ENCODE results near the gene PFDN4.
A peak's percentile ranks its signal among the peaks of the same experiment; 100 is the strongest.

Gene PFDN4

DNA sequence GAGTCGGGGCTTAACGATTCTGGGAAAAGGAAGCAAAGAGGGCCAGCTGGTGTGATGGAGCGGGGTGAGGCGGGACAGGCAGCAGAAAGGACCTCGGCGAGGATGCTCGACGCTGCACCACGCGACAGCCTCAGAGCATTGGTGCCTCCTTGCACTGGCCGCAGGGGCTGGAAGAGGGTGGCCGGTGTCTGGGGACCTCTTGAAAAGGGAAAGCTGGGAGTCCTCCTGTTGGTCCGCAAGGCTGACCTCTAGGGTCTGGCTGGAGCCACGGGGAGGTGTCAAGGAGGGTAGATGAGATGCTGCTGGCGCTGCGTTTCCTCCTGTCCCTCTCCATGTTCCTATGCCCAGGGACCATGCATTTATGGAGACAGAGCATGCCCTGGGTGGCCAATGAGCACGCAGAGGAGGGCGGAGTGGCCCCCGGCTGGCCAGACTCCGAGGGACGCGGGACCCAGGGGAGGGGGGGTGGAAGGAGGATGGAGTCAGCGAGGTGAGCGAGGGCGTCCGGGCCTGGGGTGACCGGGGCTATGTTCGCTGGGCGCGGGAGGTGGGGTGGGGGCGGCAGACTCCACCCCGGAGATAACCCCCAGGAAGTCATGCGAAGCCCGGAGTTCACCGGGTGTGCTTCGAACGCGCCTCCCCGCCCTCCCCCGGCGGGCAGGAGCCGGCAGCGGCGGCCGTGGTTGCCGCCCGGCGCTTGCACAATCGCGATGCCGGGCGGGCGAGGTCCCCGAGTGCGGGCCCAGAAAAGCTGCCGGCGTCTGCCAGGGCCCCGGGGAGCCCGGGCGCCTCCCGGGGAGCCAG is 34.0 kb upstream of the PFDN4 start, which contains the start of gene CYP24A1:
Gene CYP24A1, minus strand, starts transcription at position 334 of the 804 bp plus-strand sequence. CDS start 407 bp downstream, outside the sequence.
- DNase-seq: no peak

DNA sequence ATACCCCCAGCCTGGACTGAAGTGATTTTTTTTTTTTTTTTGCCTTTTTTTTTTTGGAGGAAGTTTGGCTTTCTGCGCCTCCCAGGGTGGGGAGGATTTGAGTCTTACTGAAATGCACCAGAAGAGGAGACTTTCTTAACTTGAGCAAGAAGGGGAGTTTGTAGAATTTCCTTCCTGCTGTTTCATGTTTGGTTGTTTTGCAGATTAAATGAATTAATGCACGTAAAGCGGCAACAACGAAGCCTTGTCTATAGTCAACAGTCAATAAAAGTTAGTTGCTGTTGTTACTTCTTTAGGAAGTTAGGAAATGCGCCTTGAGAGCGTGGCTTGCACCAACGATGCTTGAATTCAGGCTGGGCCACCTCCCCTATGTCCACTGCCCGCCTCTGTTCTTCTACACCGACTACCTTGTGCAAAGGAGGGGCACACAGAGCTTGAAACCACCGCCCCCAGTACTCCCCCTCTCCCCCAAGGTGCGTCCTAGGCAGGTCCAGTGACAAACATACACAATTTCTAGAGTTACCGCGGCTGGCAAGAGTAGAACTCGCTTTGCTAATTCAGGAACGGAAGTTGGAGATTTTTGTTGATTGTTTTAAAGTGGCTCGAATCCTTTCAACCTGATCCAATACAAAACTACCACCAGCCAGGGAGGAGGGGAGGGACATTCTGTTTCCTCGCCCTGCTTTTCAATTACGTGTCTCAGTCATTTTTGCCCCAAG is 33.3 kb upstream of the PFDN4 start:
- DNase-seq: no peak

DNA sequence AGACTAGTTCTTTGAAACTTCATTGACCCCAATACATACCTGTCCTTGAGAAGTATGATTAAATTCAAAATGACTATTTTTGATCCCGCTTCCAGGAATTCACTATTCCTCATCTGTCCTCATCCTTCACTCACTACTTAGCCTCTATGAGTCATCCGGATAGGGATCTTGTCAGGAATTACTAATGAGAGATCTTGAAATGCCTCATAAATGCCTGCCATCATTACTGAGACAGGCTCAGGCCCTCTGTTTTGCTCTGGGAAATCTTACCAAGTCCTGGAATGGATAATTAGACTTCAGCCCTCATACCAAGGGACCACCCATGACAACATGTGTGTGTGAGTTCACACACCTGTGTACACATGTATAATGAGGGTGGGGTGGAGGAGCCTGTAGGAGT is 31.3 kb upstream of the PFDN4 start:
- peak; percentile 73 for DNase-seq

DNA sequence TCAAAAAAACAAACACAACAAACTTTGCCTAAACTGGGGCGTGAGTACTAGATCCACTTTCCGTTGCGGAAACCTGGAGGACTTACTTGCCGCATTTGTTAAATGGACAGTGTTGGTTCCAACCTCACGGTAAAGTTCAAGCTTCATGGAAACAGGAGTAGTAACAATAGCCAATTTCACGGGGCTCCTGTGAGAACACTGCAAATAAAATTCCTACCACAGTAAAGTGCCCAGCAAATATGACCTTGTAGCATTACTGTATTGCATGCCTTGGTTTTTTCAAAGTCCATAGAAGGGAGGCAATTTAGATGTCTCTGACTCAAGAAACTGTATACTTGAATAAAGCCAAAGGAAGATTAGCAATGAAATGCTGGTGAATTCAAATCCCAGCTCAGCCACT is 30.5 kb upstream of the PFDN4 start:
- DNase-seq: no peak

DNA sequence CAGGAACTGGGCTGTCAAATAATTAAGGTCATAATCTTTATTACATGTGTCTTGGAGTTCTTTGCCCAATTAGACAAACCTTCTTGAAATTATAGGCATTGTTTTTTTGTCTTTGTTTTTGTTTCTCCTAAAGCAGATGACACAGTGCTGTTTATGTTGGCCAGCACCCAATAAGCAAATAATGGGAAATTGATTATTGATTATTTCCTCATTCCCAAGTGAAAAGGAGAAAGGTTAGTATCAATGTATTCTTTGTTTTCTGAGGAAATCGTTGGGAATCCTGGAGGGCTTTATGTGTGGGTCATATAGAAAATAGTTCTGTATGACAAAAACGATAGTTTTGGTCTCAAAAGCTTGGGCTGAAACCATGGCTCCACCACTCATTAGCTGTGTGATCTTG is 29.6 kb upstream of the PFDN4 start:
- DNase-seq: no peak

DNA sequence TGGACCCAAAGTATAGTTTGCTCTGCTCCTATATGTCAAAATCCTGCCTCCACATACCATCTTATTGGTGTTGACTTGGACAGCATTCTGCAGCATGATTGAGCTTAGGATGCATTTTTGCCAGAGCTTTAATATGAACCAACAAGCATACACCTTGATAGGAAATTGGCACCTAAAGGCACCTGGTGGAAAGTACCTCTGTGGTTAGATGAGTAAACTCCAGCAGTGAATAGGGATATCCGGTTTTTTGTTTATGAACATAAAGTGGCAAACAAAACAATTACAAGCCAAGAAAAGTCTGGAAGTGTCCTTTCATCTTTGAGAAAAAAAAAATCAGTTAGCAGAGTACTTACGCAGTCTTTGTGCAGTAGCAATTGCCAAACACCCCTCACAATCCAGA is 27.9 kb upstream of the PFDN4 start:
- DNase-seq: no peak

DNA sequence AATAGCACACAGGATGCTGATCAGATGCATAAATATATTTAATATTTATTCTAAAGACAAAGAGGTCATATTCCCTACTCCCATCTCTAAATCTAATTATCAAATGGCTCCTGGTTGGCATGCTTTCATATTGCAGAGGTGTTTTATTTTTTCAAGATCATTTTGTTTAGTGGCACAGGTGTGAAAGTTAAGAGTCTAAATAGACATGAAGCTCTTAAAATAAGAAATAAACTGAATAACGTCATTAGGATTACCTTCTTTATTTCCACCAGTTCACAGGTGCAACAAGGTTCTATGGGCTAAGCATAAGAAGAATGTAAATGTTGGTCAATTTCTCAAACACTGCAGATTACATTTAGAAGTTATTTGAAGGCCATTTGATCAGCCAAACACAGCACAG is 27.0 kb upstream of the PFDN4 start:
- no peak for DNase-seq

DNA sequence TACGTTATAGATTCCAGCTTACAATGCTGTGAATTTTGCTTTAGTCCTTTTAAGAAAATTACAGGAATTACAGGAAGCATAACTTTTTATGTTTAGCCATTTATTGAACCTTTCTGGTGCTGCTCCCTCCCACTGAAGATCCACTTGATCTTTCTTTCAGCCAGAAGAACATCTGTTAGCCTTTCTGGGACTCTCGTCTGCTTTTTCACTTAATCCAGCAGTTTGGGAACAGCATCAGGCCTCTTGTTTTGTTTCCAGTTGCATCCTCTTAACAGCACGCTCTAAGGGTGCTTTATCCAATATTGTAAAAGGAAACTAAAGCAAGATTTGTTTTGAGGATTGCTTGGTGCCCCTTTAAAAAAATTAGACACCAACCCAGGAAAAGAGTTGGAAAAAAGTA is 23.8 kb upstream of the PFDN4 start:
- no peak for DNase-seq

DNA sequence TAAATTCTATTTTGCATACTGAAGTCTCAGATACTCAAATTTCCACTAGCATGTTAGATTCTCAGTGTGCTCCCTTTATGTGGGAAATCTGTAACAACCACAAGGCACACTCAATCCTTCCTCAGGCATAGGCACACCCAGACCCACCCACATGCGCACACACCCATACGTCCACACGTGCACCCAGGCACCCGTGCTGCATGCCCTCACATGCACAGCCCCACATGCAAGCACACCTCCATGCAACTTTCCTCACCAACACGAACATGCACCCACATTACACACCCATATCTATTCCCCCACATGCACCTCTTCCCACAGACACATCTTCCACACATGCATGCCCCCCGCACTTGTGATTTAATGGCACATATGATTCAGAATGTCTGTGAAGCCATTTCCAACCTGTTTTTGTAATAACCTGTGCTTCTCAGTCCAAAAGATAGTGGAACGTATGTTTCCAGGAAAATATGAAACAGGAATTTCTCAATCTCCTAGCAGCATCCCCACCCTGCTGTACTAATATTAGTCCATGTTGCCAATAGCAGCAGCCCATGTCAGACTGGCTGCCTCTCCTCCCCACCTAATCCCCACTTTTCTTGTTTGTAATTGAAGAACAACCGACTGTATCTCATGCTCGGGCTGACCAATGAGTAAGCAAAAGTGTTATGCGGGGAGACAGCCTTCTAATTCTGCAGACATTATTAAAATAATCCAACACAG is 22.8 kb upstream of the PFDN4 start:
- no peak for DNase-seq

DNA sequence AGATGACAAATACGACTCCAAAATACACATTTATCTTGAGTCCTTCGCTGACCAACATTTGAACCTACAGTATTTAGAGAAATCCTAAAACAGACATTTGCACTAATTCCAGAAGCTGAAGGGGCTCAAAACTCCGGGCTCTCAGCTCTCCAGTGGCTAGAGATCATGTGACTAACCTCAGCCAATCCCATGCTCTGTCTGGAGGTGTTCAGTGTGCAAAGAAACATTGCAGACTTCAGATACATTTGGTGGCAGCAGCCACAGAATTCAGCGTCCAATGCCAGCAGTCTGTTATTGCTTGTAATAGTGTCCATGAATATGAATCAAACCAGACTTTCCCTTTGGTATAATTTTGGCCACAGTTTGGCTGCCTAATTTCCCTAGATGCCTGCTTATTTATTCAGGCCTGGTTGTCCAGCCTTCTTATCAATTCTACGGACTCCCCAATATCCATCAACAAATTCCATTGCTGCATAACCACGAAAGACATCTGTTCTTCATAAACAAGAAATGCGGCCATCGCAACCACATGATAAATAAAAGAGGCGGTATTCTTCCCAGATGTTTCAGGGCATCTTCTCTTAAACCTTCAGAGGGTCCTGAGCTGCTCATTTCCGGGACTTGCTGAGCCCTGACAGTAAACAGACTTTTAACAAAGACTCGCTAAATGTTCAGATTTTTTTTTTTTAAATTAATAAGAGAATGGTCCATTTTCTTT is 19.6 kb upstream of the PFDN4 start:
- DNase-seq: peak; percentile 58

DNA sequence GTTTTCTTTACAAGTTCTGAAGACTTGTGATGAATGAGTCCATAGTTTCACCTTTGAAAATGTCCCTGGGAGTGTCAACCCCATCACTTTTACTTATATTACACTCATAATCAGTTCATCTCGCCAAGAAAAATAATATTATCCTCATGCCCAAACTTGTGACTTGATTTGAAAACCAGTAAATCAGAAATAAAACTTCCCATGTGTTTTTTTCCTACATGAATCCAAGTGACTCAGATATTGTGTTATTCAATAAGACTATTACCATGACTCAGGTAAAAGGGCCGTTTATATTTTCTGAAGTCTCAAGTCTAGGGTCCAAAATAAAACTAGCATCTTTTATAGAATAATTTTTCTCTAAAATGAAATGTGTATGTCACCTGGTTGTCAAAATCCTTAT is 18.3 kb upstream of the PFDN4 start:
- DNase-seq: peak; percentile 39

DNA sequence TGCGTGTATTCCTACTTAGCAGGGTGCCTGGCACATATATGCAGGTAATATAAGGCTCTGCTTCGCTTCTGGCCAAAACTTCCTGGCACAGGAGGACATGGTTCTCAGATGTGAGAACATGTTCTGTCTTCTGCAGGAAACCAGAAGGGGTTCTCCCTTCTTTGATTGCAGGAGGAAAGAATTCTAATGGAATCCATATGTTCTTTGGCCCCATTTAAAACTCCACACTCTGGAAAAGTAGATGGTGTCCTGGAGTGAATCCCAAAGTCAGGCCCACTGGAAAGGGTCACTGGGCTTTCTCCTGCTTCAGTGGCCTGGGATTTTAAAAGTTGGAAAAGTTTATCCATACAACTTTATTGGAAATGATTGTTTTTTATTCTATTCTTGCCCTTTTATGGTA is 17.7 kb upstream of the PFDN4 start:
- DNase-seq: peak; percentile 53

DNA sequence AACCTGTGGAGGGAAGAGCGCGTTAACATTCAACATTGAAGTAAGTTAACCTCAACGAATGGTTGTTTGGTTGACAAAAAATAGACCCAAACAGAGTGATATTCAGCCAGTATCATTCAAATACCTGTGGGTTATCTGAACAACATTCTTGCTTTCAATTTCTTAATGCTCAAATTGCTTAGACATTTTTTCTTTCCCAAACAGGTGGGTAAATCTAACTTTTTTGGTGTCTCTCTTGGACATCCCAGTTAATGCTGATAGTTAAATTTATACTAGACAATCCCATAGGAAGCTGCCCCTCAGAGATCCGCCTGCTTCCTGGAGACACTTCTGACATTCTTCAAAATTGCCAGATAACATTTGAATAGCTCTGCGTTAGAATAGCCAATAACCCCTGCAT is 14.1 kb upstream of the PFDN4 start:
- DNase-seq: no peak

DNA sequence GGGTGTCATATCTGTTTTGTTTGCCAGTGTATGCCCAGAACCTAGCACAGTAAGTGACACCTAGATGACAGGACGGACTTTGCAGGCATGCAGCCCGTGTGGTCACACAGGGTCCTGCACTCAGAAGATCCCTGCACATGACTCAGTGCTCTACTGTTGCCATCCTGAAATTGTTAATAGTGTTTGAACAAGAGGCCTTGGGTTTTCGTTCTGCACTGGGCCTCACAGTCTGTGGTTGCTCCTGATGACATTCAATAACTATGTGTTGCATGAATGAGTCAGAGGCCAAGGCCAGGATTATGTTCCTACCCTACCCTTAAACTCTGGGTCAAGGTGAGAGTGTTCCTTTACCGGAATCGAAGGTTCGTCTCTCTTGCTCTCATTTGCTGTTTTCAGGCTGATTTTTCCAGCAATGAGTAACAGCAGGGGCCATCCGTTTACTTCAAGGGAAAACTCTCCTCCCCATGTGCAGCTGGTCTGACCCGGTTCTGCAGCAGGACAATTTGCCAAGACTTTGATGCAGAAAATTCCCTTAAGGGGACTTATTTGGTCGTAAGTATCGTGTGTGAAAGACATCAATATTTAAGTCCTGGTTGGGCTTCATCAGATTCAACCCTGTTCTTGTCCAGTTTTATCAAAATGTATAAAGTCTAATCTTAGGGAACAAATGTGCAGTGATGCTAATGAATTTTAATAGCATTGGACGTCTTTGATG is 13.0 kb upstream of the PFDN4 start:
- peak; percentile 50 for DNase-seq

DNA sequence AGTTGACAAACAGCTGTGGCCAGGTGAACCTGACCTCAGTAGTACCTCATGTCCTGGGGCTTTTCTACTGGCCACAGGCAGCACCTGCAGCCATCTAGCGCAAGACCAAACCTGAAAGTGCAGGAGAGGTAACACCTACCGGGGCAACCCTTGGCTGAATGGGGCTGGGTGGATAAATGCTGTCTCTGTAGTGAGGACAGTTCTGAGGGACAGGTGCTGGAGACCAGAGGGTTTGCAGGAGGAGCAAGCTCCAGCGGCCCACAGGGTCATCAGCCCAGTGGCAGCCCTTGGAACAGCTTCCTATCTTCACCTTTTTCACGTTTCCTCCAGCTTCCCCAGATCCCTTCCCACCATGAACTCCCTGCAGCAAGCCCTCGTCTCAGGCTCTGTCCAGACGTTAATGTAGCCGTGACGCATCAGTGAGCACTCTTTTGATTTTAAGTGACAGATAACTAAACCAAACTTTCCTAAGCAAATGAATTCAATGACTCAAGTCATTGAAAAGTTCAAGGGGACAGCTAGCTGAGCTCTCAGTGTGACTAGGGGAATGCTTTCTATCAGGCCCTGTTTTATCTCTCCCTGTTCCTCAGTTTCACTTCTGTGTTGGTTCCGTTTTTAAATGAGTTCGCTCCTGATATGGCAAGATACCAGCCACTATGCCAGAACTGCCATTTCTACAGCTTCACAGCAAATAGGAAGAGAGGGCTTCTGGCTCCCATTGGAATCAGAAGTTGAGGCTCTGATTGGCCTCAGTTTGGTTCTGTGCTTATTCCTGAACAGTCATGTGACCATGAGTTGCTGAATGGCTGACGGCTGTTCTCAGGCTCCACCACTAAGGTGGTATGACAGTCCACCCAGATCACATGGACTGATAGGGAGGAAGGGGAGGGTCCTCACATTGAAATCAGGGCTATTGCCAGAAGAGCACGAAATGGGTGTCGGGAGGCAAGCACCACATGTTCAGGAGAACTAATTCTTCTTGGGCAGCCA is 12.1 kb upstream of the PFDN4 start:
- DNase-seq: no peak

DNA sequence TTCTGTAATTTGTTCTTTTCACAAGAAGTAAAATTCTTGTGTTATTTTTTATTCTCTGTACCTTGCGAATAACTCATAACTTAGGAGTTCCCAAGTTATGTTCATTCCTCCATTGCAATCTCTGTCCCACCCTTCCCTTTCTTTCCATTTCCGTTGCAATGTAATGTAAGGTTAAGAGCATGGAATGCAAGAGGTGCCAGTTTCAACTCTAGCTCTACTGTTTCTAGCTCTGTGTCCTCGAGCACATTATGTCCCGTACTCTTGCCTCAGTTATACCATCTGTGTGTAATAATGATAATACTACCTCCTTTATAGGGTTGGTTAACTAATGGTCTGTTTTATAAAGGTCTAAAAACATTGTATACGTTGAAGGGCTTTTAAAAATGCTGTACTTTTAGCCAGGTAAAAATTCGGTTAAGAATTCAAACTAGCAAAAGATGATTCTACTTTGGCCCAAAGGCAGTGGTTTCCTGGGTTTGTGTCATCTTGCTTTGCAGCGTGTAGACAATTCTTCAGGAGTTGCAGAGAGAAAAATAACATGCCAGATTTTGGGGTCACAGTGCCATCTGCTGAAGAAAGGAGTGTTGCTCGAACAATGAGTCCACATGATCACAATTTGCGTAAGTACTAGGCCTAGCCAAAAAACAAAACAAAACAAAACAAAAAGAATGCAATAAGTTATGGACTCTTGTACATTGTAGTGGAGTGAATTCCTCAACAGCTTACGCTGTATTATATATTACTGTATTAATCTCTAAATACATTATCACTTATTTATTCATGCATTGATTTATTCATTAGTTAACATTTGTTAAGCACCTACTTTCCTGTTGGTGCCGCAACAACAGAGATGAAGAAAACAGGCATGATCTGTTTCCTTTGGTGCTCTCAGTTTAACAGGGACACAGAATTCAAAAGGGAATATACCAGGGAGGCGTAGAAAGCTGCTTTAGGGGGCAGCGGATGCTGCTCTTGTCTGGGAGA is 10.0 kb upstream of the PFDN4 start:
- peak; percentile 75 for DNase-seq

DNA sequence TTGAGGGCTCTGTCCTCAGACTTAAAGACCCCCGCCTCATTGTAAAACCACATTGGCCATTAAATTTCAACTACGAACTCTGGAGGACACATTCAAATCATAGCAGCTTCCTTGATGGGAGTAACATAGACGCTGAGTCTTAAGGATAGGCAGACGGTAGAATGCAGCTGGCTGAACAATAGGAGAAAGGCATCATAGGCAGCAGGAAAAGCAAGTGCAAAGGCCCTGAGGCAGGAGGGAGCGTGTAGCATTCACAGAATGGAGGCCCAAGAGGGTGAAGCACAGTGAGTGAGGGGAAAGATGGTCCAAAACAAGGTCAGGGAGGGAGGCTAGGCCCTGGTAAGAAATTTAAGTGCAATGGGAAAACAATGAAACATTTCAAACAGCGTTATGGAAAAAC is 8.6 kb upstream of the PFDN4 start:
- no peak for DNase-seq

DNA sequence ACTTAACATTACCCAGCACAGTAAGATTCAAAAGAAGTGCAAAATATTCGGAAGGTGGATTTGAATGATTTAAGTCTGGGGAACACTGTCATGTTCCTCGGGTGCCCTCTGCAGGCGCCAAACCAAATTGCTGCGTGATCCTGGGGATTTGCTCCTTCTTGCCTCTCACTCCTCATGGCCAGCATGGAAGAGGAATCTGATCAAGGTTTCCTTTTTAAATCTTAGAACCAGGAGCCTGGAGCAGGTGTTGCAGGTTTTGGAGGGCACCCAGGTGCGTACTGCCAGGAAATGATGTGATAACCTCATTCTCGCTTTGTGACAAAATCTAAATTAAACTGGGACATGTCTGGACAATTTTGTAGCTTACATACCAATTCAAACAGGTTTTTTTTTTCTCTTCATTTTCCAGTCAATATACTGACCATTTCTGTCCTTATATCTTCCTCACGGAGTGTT is 8.1 kb upstream of the PFDN4 start:
- peak; percentile 67 for DNase-seq

DNA sequence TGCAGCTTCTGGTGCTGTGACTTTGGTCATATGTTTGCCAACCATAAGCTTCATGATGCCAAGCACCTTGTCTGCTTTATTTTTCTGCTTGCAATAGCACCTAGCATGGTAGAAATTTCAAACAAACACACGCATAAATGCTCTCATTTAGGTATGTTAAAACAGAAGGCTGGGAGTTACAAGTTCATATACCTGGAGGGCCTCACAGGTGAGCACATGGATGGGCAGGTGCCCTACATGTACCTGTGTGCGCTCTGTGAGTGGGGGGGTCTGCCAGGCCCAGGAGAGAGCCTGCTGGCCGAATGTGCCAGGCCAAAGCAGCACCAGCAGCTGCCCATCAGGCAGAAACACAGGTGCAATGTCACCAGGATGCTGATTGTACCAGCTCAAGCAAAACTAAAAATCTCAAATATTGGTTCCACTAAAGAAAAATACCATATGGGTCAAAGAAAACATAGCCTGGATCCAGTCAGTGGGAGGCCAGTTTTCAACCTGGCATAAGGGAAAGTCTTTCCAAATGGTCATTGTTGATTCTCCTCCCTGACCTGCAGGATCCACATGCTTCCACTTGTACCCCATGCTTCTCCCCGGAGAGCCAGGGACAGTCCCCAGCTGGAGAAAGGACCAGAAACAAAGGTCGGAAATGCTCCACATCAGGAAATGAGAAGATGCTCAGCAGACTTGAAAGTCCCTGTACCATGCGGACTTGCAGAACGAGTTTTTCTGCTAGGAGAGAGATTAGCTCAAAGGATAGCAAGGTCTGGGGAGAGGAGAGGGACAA is 7.2 kb upstream of the PFDN4 start:
- no peak for DNase-seq
